Caki2 (cell line): Measurements from ENCODE around the gene SOX6. TPM values are rescaled to one million over a fixed set of nuclear protein-coding genes. Genes with fewer than 3 reads are reported as not detected.

Experiments
- DNase-seq: peaks from one replicate; pipeline ENCODE4 v3.0.0-alpha.2; 2015; ENCODE audit warnings: low read depth
- in situ Hi-C: cut with HindIII; loops from 2 replicates; pipeline ENCODE4 v1.10.0; 2016; ENCODE audit warnings: low sequenced_read_pairs, low pct_unique_long_range_greater_than_20kb, mixed read lengths
- total RNA-seq: library from RNA; depleted of rRNA; stranded (reverse); fragments of >200 nt; shearing (Covaris generic); gene quantifications from 2 replicates; pipeline ENCODE4 v1.2.3, GENCODE V29; 2014; ENCODE audit warnings: low replicate concordance

SOX6 gene
- total RNA-seq, 1 experiment from 2014 or later: 0.78 TPM

- DNase-seq: no peak
- in situ Hi-C loops: no loop called here
These were observed 412.7 kb downstream of the SOX6 start for GRCh38 chr11:15943418-15944197.

- in situ Hi-C loops: no loop called here
- no peak for DNase-seq
These were observed 413.4 kb downstream of the SOX6 start for GRCh38 chr11:15942936-15943335.

GRCh38 chr11:15942126-15942525 lies 414.2 kb downstream of the SOX6 start:
- in situ Hi-C loops: no loop called here
- DNase-seq: no peak

GRCh38 chr11:15941206-15941770 lies 415.1 kb downstream of the SOX6 start:
- in situ Hi-C loops: no loop called here
- DNase-seq: no peak

- in situ Hi-C loops: no loop called here
- DNase-seq: no peak
These were observed 415.7 kb downstream of the SOX6 start for GRCh38 chr11:15940462-15941205.

- DNase-seq: no peak
- in situ Hi-C loops: no loop called here
These were observed 417.4 kb downstream of the SOX6 start for GRCh38 chr11:15938983-15939382.

- in situ Hi-C loops: no loop called here
These were observed 418.2 kb downstream of the SOX6 start for GRCh38 chr11:15938121-15938611.

GRCh38 chr11:15937601-15938120 lies 418.7 kb downstream of the SOX6 start:
- no peak for DNase-seq
- in situ Hi-C loops: no loop called here

More at GRCh38 chr11:15938121-15938611, 418.2 kb downstream of the SOX6 start:
- no peak for DNase-seq

GRCh38 chr11:15936011-15936410 lies 420.3 kb downstream of the SOX6 start:
- no peak for DNase-seq
- in situ Hi-C loops: no loop called here

GRCh38 chr11:15935373-15935772 lies 421.0 kb downstream of the SOX6 start:
- DNase-seq: no peak
- in situ Hi-C loops: no loop called here

- in situ Hi-C loops: no loop called here
These were observed 422.3 kb downstream of the SOX6 start for GRCh38 chr11:15933886-15934625.

GRCh38 chr11:15932417-15932816 lies 423.9 kb downstream of the SOX6 start:
- no peak for DNase-seq
- in situ Hi-C loops: no loop called here

More at GRCh38 chr11:15933886-15934625, 422.3 kb downstream of the SOX6 start:
- DNase-seq: no peak

GRCh38 chr11:15931497-15931896 lies 424.8 kb downstream of the SOX6 start:
- in situ Hi-C loops: no loop called here
- no peak for DNase-seq

- in situ Hi-C loops: no loop called here
- DNase-seq: no peak
These were observed 425.8 kb downstream of the SOX6 start for GRCh38 chr11:15930442-15931025.

- in situ Hi-C loops: no loop called here
- no peak for DNase-seq
These were observed 426.9 kb downstream of the SOX6 start for GRCh38 chr11:15929371-15929901.

GRCh38 chr11:15927864-15928217 lies 428.5 kb downstream of the SOX6 start:
- DNase-seq: no peak
- in situ Hi-C loops: no loop called here

- in situ Hi-C loops: no loop called here
- no peak for DNase-seq
These were observed 429.0 kb downstream of the SOX6 start for GRCh38 chr11:15927196-15927863.
